Effector memory CD4-positive, alpha-beta T cell (primary cell): Measurements from ENCODE around the gene NUCKS1.

Experiments used
- DNase-seq, 3 donors: peaks; one replicate each; pipeline ENCODE4 v3.0.0-alpha.2; 2020
- H3K27ac ChIP-seq: 2 replicates; pipeline ENCODE4 v1.7.0; 2013; ENCODE audit warnings: mild to moderate bottlenecking, low read length, moderate library complexity; ENCODE audit not compliant: insufficient read depth, poor library complexity, severe bottlenecking
- H3K27me3 ChIP-seq: replicated peaks from 2 replicates; pipeline ENCODE4 v1.7.0; 2013; ENCODE audit warnings: mild to moderate bottlenecking, low read length; ENCODE audit not compliant: insufficient read depth, control insufficient read depth, poor library complexity, severe bottlenecking
- H3K36me3 ChIP-seq: 2 replicates; pipeline ENCODE4 v1.7.0; 2013; ENCODE audit warnings: mild to moderate bottlenecking, low read length, moderate library complexity; ENCODE audit not compliant: control insufficient read depth, insufficient read depth
- H3K4me1 ChIP-seq: 2 replicates; pipeline ENCODE4 v1.7.0; 2013; ENCODE audit warnings: low read length, mild to moderate bottlenecking; ENCODE audit not compliant: control insufficient read depth, insufficient read depth, poor library complexity, severe bottlenecking
- H3K4me3 ChIP-seq: 2 replicates; pipeline ENCODE4 v1.7.0; 2013; ENCODE audit warnings: low read length, low read depth, mild to moderate bottlenecking; ENCODE audit not compliant: insufficient read depth, poor library complexity, severe bottlenecking
- H3K9me3 ChIP-seq: 2 replicates; pipeline ENCODE4 v1.7.0; 2013; ENCODE audit warnings: mild to moderate bottlenecking, low read length, moderate library complexity; ENCODE audit not compliant: control insufficient read depth
- total RNA-seq, 3 donors: gene quantifications; one replicate each; lab custom pipeline; 2026; lab: John Stamatoyannopoulos, UW

NUCKS1 gene, protein sequence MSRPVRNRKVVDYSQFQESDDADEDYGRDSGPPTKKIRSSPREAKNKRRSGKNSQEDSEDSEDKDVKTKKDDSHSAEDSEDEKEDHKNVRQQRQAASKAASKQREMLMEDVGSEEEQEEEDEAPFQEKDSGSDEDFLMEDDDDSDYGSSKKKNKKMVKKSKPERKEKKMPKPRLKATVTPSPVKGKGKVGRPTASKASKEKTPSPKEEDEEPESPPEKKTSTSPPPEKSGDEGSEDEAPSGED
- 143 to 192 (median 166) reads per million in 3 donors for total RNA-seq

DNA sequence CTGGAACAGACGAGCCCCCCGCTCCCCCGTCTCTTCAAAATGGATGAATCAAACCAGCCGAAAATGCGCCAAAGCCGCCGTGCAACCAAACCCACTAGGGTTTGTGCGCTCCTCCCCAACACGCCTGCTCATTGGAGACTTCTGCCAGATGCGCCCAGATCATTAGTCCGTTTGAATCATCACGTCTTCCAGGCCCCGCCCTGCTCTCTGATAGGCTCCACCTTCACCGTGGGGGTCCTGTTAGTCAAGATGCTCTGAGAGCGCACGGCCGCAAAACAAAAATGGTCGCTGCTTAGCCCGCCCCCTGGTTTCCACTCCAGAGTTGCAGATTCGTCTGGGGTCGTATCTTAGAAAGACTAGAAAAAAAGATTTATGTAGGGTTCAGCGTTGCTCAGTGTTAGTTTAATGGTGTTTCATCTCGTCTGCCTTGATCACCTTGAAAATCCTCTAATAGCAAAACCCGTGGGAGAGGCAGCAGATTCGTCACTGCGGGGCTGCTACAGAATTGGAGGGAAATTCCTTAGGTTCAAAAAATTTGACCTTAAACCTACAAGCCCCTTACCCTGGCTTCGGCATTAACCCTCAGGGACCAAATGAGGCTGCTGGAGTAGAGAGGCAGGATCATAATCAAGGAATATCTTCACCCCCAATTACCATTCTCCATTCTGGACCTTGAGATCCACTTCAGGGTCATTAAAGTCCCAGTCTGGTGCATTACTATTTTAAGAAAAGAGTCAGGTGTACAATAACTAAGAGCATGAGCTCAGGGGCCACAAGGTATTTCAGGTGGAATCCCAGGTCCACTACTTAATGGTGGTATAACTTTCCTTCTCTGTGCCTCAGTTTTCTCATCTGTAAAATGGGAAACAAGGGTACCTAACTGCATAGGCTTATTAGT, at the start of gene NUCKS1:
Gene NUCKS1 (minus strand): TSS at position 45 of the 898 bp plus-strand sequence. CDS start 209 bp downstream, outside the sequence.
- H3K9me3 ChIP-seq = no peaks in the 10 kb centered on the region
- DNase-seq = peak; percentile 92 to 96 (median 95)
- peaks cover 16% of the 10 kb centered on the region for H3K4me1 ChIP-seq
- no peaks in the 10 kb centered on the region for H3K36me3 ChIP-seq
- no peaks in the 10 kb centered on the region for H3K27me3 ChIP-seq
- H3K4me3 ChIP-seq = peak within 1 kb of the TSS; percentile 87
- peak within 1 kb of the TSS; percentile 92 for H3K27ac ChIP-seq

DNA sequence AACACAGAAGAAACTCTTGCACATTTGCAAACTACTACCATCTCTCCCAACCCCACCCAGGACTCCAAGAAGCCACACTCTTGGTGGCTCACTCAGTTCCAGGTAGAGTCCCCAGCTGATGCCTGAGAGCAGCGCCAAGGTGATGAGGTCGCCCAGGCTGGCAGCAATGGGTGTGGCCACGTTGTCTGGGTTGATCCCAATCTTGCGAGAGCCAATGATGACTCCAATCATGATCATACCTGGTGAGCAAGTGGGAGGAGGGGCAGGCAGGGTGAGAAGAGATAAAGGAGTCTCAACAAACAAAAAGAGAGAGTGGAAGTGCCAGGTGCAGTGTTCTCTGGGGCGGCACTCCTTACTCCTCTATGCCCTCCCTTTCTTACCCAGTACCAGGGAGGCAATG, 48.6 kb upstream of the NUCKS1 start:
- Histone ChIP-seq H3K4me3 (no peak overlapping the region), H3K27me3 (no peaks in the 10 kb centered on the region), H3K4me1 (no peaks in the 10 kb centered on the region), H3K9me3 (no peaks in the 10 kb centered on the region), H3K27ac (no peak overlapping the region), H3K36me3 (peaks cover 65% of the 10 kb centered on the region)
- no peak for DNase-seq

DNA sequence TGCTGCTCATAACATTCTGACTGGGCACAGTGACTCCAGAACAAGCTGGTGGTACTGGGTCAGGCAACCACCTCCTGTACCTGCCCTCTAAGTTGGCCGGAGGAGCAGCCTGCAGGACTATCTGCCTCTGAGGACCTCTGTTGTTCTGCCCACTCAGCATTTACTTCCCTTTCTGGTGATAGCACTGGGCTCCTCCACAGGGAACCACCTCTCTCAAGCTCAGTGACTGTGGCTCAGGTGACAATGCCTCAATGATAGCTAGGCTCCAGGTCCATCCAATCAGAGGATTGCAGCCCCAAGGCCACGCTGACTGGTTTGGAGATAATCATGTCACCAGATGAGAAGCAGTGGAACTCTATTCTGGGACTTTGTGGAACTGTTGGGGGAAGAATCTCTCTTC, 47.2 kb upstream of the NUCKS1 start:
- peaks cover 73% of the 10 kb centered on the region for H3K36me3 ChIP-seq
- H3K27ac ChIP-seq = no peak overlapping the region
- H3K4me1 ChIP-seq = no peaks in the 10 kb centered on the region
- no peak overlapping the region for H3K4me3 ChIP-seq
- no peaks in the 10 kb centered on the region for H3K27me3 ChIP-seq
- no peak for DNase-seq
- no peaks in the 10 kb centered on the region for H3K9me3 ChIP-seq

DNA sequence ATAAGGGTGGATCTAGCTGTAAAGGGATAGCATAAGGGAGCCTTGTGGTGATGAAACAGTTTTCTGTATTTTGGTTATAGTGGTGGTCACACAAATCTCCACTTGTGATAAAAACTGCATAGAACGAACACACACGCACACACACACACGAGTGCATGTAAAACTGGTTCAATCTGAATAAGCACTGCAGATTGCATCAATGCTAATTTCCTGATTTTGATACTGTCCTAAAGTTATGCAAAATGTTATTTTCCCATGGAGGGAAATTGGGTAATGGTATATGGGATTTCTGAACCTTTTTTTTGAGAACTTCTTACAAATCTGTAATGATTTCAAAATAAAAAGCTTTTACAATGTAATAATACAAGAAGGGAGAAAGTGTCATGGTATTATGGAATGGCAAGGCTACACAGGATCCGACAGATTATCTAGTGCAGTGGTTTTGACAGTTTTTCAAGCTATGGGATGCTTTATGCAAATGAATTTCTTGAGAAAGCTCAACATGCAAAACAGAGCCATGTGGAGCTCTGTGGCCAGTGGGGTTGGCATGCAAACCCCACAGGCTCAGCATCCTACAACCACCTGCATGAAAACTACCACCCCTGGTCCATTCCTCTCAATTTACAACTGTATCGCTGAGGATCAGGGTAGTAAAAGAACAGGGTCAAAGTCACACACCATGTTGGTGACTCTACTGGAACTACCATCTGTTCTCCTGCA, 44.2 kb upstream of the NUCKS1 start:
- Histone ChIP-seq H3K27ac (no peak overlapping the region), H3K36me3 (peaks cover 56% of the 10 kb centered on the region), H3K27me3 (no peaks in the 10 kb centered on the region), H3K4me3 (no peak overlapping the region), H3K4me1 (no peaks in the 10 kb centered on the region), H3K9me3 (no peaks in the 10 kb centered on the region)
- no peak for DNase-seq

DNA sequence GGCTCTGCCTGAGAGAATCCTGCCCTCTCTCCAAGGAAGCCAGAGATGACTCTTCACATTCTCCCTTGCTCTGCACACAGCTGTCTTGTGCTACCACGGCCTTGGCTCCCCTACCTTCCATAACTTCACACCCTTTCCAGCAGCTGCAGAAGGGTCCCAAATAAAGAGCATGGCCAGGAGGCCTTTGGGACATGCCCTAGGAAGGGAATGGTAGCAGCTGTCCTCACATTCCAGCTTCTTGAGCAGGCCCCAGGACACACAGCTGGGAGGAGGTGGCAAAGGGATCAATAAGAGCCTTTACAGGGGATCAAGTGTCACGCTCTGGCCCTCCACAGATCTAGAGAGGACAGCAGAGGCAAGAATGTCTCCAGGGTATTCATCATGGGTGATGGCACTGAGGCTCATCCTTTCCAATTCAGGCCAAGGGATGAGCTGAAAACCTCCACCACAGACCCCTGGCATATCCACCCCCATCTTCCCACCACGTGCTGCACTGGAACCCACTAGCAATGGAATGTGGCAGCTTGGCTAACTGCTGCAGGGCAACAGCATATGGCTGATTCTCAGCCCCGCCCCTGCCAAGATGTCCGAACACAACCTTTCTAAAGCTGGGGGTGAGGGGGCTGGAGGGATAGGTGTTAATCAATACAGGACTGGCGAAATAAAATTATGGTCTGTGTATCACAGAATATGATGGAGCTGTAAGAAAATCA, 43.1 kb upstream of the NUCKS1 start:
- no peak for DNase-seq
- H3K4me1 ChIP-seq = no peaks in the 10 kb centered on the region
- peaks cover 46% of the 10 kb centered on the region for H3K36me3 ChIP-seq
- H3K9me3 ChIP-seq = no peaks in the 10 kb centered on the region
- no peak overlapping the region for H3K27ac ChIP-seq
- H3K4me3 ChIP-seq = no peak overlapping the region
- H3K27me3 ChIP-seq = no peaks in the 10 kb centered on the region

DNA sequence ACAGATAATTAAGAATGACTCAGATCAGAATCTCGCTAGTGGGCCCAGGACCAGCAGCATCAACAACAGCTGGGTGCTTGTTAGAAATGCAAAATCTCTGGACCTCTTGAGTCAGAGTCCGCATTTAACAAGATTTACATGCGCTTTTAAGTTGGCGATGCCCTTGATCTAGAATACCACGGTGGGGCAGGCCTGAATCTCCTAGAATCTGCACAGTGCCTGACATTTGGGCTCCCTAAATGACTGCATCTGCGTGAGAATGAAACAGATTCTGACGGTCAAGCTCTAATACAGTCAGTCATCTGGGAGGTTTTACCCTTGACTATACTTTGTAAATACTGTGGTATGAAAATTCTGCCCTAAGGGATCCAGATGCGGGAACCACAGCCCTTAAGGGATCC, 42.5 kb upstream of the NUCKS1 start:
- Histone ChIP-seq H3K4me3 (no peak overlapping the region), H3K27me3 (no peaks in the 10 kb centered on the region), H3K36me3 (peaks cover 40% of the 10 kb centered on the region), H3K27ac (no peak overlapping the region), H3K4me1 (no peaks in the 10 kb centered on the region), H3K9me3 (no peaks in the 10 kb centered on the region)
- no peak for DNase-seq

DNA sequence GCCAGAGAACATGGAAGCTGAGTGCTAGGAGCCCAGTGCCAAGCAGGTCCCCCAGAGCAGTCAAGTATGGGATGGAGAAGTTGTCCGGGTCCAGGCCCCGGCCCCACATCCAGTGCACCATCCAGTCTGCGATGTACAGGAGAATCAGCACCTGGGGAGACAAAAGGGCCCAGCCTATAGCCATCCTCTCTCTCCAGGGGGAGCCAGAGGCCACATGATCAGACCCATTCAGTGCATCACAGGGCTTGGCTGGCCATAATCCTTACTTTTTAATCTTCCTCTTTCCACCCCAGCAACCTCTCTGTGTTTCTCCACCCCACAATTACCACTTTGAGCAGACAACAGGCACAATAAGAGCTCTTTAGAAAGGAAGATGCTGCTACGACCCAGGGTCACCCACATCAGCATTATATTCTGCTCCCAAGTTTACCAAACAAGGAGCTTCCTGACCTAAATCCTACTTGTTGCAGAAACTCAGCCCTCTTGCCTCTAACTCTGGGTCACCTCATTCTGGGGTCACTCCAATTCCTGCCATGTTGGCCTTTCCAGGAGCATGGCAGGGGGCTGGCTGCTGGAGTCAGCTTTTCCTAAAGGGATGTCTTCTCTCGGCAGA, 41.7 kb upstream of the NUCKS1 start:
- H3K4me3 ChIP-seq = no peak overlapping the region
- H3K9me3 ChIP-seq = no peaks in the 10 kb centered on the region
- DNase-seq = peak; percentile 22 to 44 (median 34)
- no peaks in the 10 kb centered on the region for H3K4me1 ChIP-seq
- H3K27me3 ChIP-seq = no peaks in the 10 kb centered on the region
- peaks cover 34% of the 10 kb centered on the region for H3K36me3 ChIP-seq
- H3K27ac ChIP-seq = no peak overlapping the region

DNA sequence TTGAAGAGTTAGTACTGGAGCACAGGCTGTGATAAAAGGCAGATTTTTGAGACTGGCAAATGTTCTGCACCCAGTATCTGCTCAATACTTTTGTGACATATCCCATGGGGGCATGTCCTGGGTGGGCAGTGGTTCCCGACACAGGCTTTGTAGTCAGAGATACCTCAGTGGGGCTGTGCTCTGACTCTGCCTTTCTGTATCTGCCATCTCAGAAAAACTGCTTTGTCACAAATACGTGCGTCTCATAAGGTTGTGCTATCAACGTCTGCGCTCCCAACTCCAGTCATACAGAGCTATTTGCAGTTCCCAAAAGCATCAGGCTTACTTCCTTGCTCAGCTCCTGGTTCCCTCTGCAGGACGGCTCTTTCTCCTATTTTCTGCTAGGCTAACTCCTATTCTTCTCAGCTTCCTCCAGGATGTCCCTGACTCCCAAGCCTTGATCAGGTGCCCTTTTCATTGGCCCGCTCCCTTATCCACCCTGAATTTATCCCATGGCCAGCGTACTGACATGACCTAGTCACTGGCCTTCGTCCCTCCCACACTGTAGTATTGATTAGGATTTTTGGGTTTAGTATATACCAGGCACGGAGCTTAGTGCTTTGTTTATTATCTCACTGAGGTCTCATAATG, 37.4 kb upstream of the NUCKS1 start:
- H3K36me3 ChIP-seq = peaks cover 3% of the 10 kb centered on the region
- H3K4me1 ChIP-seq = peaks cover 6% of the 10 kb centered on the region
- no peaks in the 10 kb centered on the region for H3K9me3 ChIP-seq
- H3K27me3 ChIP-seq = no peaks in the 10 kb centered on the region
- no peak overlapping the region for H3K4me3 ChIP-seq
- no peak overlapping the region for H3K27ac ChIP-seq
- no peak for DNase-seq

DNA sequence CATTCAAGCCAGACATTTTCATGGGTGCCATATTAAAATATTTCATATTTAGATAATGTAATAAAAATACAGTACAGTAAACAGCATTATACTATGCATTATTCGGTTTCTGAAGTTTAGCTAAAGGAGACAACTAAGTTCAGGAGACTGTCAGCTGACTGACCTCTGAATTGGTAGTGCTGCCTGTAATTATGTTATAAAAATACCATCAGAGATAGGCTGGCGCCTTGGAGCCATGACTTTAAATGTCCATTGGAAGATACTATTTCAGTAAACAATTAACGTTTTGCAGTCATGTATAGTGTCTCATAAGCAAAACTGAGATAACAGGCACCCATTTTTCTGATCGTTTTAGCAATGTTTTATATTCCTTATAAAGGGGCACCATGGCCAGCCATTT, 36.6 kb upstream of the NUCKS1 start:
- peaks cover 3% of the 10 kb centered on the region for H3K36me3 ChIP-seq
- no peak overlapping the region for H3K4me3 ChIP-seq
- H3K4me1 ChIP-seq = peaks cover 6% of the 10 kb centered on the region
- no peak for DNase-seq
- H3K27ac ChIP-seq = no peak overlapping the region
- no peaks in the 10 kb centered on the region for H3K27me3 ChIP-seq
- H3K9me3 ChIP-seq = no peaks in the 10 kb centered on the region
